ENCODE data around the gene PRUNE2. TPM values are rescaled to one million over a fixed set of nuclear protein-coding genes. Genes with fewer than 3 reads are reported as not detected.
"Not testable (repeated sequence)": the region's sequence is repeated elsewhere in the genome, so short reads cannot be mapped to it uniquely, and the experiment has no call there.

The PRUNE2 gene
- total RNA-seq, 1 donor from 2014 or later, result 1.9 TPM

GRCh38 chr9:76603931-76604570 is 301.9 kb downstream of the PRUNE2 start:
- intact Hi-C loops (cut with DNase I), result loop anchor here (10.0 kb wide), 1 partner anchor 61 kb away; no protein-coding TSS in a partner anchor
- DNase-seq (ENCODE audit: missing footprints), result no peak
- ATAC-seq, result no peak

GRCh38 chr9:76603448-76603895 is 302.4 kb downstream of the PRUNE2 start:
- intact Hi-C loops (cut with DNase I), result loop anchor here (10.0 kb wide), 1 partner anchor 61 kb away; no protein-coding TSS in a partner anchor
- peak; percentile 72 for ATAC-seq

GRCh38 chr9:76602199-76602598 is 303.7 kb downstream of the PRUNE2 start:
- peak; percentile 34 for ATAC-seq
- DNase-seq (ENCODE audit: missing footprints), result no peak
- intact Hi-C loops (cut with DNase I), result loop anchor here (10.0 kb wide), 1 partner anchor 63 kb away; no protein-coding TSS in a partner anchor

More at GRCh38 chr9:76603448-76603895, 302.4 kb downstream of the PRUNE2 start:
- DNase-seq (ENCODE audit: missing footprints), result no peak

- ATAC-seq, result no peak
- intact Hi-C loops (cut with DNase I), result loop anchor here (10.0 kb wide), 1 partner anchor 65 kb away; no protein-coding TSS in a partner anchor
- no peak for DNase-seq (ENCODE audit: missing footprints)
Measured at GRCh38 chr9:76600007-76600615, 305.8 kb downstream of the PRUNE2 start.

- DNase-seq (ENCODE audit: missing footprints), result no peak
- intact Hi-C loops (cut with DNase I), result no loop called here
- ATAC-seq, result no peak
Measured at GRCh38 chr9:76598981-76599380, 306.9 kb downstream of the PRUNE2 start.

GRCh38 chr9:76595645-76596044 is 310.3 kb downstream of the PRUNE2 start:
- DNase-seq (ENCODE audit: missing footprints), result no peak
- intact Hi-C loops (cut with DNase I), result no loop called here
- ATAC-seq, result peak; percentile 56

GRCh38 chr9:76594764-76595424 is 311.0 kb downstream of the PRUNE2 start:
- DNase-seq (ENCODE audit: missing footprints), result no peak
- intact Hi-C loops (cut with DNase I), result no loop called here
- ATAC-seq, result no peak

- ATAC-seq; intact Hi-C loops (cut with DNase I); DNase-seq (ENCODE audit: missing footprints): not testable (repeated sequence)
Measured at GRCh38 chr9:76593961-76594735, 311.8 kb downstream of the PRUNE2 start.

- DNase-seq (ENCODE audit: missing footprints) (no peak), ATAC-seq (no peak)
- intact Hi-C loops (cut with DNase I), result no loop called here
Measured at GRCh38 chr9:76592974-76593347, 313.0 kb downstream of the PRUNE2 start.

- ATAC-seq, result no peak
- no peak for DNase-seq (ENCODE audit: missing footprints)
- intact Hi-C loops (cut with DNase I), result no loop called here
Measured at GRCh38 chr9:76592091-76592973, 313.6 kb downstream of the PRUNE2 start.

- DNase-seq (ENCODE audit: missing footprints) (no peak), ATAC-seq (peak; percentile 39)
- intact Hi-C loops (cut with DNase I), result no loop called here
Measured at GRCh38 chr9:76591256-76591950, 314.5 kb downstream of the PRUNE2 start.

- intact Hi-C loops (cut with DNase I), result no loop called here
- no peak for DNase-seq (ENCODE audit: missing footprints)
Measured at GRCh38 chr9:76588316-76588715, 317.6 kb downstream of the PRUNE2 start.

GRCh38 chr9:76586390-76587314 is 319.3 kb downstream of the PRUNE2 start:
- no peak for ATAC-seq
- intact Hi-C loops (cut with DNase I), result no loop called here
- no peak for DNase-seq (ENCODE audit: missing footprints)

More at GRCh38 chr9:76588316-76588715, 317.6 kb downstream of the PRUNE2 start:
- ATAC-seq, result no peak

GRCh38 chr9:76585487-76586389 is 320.2 kb downstream of the PRUNE2 start:
- no peak for ATAC-seq
- intact Hi-C loops (cut with DNase I), result no loop called here

GRCh38 chr9:76583256-76583655 is 322.7 kb downstream of the PRUNE2 start:
- intact Hi-C loops (cut with DNase I), result no loop called here
- no peak for DNase-seq (ENCODE audit: missing footprints)
- ATAC-seq, result no peak

More at GRCh38 chr9:76585487-76586389, 320.2 kb downstream of the PRUNE2 start:
- DNase-seq (ENCODE audit: missing footprints), result no peak
